Large intestine (tissue), 3 donors: ENCODE measurements around the gene SLC22A31. TPM values are rescaled to one million over a fixed set of nuclear protein-coding genes. Genes with fewer than 3 reads are reported as not detected.

Experiments used
- DNase-seq, 2 donors: peaks; one replicate each; pipeline versions ENCODE4 v3.0.0 to v3.0.0-alpha.2; 2013
- H3K27ac ChIP-seq: one replicate; pipeline ENCODE4 v1.5.1; 2013; ENCODE audit warnings: low read length
- H3K27me3 ChIP-seq: 2 replicates; pipeline ENCODE4 v1.6.1; 2013; ENCODE audit warnings: low read length; ENCODE audit not compliant: control insufficient read depth, insufficient read depth
- H3K36me3 ChIP-seq: 2 replicates; pipeline ENCODE4 v1.6.1; 2013; ENCODE audit warnings: low read length; ENCODE audit not compliant: control insufficient read depth, insufficient read depth
- H3K4me1 ChIP-seq: one replicate; pipeline ENCODE4 v1.6.1; 2013; ENCODE audit warnings: low read length; ENCODE audit not compliant: control insufficient read depth, insufficient read depth
- H3K4me3 ChIP-seq: one replicate; pipeline ENCODE4 v1.5.1; 2013; ENCODE audit warnings: low read length
- H3K9me3 ChIP-seq: one replicate; pipeline ENCODE4 v1.6.1; 2013; ENCODE audit warnings: mild to moderate bottlenecking, low read depth, low read length, moderate library complexity; ENCODE audit not compliant: control insufficient read depth
- WGBS: methylation state at CpG from one replicate; pipeline ENCODE4 v1.1.5; 2013; ENCODE audit warnings: low lambda C conversion rate; ENCODE audit not compliant: insufficient coverage; 5-methylcytosine and 5-hydroxymethylcytosine counted together
- polyA plus RNA-seq: library from polyadenylated mRNA; unstranded; fragments of 120-200 nt; gene quantifications from one replicate; pipeline ENCODE4 v1.2.1, GENCODE V29; 2013

SLC22A31 gene
- polyA plus RNA-seq, 1 donor = 8.8 TPM

DNA sequence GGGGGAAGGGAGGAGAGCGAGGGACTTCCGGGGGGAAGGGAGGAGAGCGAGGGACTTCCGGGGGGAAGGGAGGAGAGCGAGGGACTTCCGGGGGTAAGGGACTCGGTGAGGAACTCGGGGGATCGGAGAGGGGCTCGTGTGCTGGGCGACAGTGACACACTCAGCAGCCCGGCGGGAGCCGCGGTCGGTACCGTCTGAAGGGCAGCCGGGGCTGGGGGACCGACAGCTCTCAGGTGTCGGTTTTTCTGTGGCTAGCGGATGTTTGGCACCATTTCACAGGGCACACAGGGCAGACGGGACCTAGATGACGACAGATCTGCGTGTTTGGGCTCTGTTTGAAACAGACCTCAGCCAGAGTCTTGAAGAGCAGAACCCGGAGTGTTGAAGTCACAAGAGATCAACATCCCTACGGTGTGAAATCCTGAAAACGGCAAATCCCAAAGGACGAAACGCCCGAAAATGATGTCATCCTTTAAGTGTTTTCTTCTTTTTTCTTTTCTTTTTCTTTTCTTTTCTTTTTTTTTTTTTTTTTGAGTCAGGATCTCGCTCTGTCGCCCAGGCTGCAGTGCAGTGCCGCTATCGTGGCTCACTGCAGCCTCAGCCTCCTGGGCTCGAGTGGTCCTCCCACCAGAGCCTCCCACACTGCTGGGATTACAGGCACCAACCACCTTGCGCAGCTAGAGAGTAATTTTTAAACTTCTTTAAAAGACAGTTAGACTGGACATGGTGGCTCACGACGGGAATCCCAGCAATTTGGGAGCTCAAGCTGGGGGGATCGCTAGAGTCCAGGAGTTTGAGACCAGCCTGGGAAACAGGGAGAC is 41.1 kb upstream of the SLC22A31 start:
- no CpG with 5 or more reads among the region's 39 CpGs for WGBS
- DNase-seq = peak; percentile 77 to 91
- Histone ChIP-seq H3K27me3 (no peaks in the 10 kb centered on the region), H3K4me1 (peaks cover 6% of the 10 kb centered on the region), H3K9me3 (no peaks in the 10 kb centered on the region), H3K27ac (peak overlapping the region; percentile 97), H3K36me3 (no peaks in the 10 kb centered on the region), H3K4me3 (peak overlapping the region; percentile 95)

DNA sequence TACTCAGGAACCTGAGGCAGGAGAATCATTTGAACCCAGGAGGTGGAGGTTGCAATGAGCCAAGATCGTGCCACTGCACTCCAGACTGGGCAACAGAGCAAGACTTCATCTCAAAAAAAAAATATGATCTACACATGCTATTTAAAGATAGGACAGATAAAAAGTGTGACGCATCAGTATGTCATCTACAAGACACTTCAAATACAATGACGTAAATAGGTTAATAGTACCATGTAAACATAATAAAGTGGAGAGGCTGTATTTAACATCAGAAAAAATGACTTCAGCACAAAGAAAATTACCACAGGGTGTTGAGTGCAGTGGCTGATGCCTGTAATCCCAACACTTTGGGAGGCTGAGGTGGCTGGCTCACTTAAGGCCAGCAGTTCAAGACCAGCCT is 37.4 kb upstream of the SLC22A31 start:
- Histone ChIP-seq H3K4me1 (peaks cover 5% of the 10 kb centered on the region), H3K9me3 (no peaks in the 10 kb centered on the region), H3K27ac (no peak overlapping the region), H3K36me3 (peaks cover 12% of the 10 kb centered on the region), H3K27me3 (no peaks in the 10 kb centered on the region), H3K4me3 (no peak overlapping the region)
- WGBS = 100% methylated on average over 2 of the region's 3 CpGs
- no peak for DNase-seq

DNA sequence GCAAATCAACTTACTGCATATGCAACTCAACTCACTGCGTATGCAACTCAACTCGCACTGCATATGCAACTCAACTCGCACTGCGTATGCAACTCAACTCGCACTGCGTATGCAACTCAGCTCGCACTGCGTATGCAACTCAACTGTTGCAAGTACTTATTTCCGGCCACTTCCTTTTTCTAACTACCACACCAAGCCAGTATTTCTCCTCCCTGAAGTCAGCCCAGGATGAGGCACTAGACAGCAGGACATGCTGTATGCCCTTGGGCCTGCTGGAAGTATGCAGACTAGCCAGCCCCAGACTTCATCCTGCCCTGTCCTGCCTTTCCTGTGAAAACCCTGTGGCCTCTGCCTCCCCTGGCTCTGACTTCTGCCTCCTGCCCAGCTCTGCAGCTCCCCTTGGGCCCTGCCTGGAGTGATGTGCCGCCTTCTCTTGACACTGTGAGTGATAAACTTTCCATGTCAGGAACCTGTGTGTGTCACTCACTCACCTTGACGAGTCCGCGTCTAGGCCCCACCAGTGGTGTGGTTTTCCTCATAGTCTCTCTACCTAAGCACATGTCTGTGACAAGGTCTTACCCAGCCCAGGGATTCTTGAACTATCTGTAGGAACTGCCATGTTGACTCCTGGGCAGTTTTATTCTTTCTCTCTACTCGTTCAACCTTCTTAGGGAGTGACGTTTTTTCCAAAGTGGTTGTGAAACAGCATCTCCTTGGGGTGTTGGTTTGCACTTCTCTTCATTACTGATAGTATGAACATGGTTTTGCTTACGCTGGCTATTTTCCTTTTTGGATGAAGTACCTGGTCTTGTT is 33.5 kb upstream of the SLC22A31 start:
- WGBS = 100% methylated on average over 2 of the region's 16 CpGs
- H3K4me1 ChIP-seq = no peaks in the 10 kb centered on the region
- H3K27me3 ChIP-seq = no peaks in the 10 kb centered on the region
- peaks cover 42% of the 10 kb centered on the region for H3K36me3 ChIP-seq
- DNase-seq = no peak
- peaks cover 13% of the 10 kb centered on the region for H3K9me3 ChIP-seq
- H3K4me3 ChIP-seq = no peak overlapping the region
- H3K27ac ChIP-seq = no peak overlapping the region

DNA sequence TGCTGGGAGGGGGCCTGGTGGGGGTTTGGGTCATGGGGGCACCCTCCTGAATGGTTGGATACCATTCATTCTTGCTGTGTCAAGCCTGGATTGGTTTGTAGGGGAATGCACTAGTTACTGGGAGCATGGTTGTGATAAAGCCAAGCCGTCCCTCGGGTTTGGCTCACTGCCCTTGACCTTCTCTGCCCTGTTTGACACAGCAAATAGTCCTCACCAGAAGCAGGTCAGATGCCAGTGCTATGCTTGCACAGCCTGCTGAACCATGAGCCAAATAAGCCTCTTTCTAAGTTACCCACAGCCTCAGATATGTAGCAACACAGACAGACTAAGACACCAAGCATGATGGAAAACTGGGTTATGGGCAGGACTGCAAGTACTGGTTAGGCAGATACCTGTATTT is 31.8 kb upstream of the SLC22A31 start:
- no CpG with 5 or more reads among the region's 2 CpGs for WGBS
- DNase-seq = no peak
- H3K4me3 ChIP-seq = no peak overlapping the region
- peaks cover 58% of the 10 kb centered on the region for H3K36me3 ChIP-seq
- no peaks in the 10 kb centered on the region for H3K4me1 ChIP-seq
- peaks cover 23% of the 10 kb centered on the region for H3K9me3 ChIP-seq
- H3K27ac ChIP-seq = no peak overlapping the region
- no peaks in the 10 kb centered on the region for H3K27me3 ChIP-seq

DNA sequence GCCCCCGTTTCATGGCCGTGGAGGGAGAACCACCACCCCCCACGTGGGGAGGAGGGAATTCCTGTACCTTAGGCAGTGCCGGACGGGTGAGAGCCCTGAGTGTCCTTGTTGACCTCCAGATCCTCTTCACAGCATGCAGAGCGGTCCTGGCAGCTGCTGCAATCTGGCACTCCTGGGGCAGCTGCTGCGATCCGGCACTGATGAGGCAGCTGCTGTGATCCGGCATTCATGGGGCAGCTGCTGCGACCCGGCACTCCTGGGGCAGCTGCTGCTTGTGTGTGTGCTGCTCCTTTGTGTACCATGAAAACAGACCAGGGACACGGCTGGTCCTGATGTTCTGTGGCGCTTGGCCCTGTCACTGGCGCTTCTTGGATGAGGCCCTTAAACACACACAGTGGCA is 29.9 kb upstream of the SLC22A31 start:
- no CpG with 5 or more reads among the region's 14 CpGs for WGBS
- DNase-seq = no peak
- no peaks in the 10 kb centered on the region for H3K27me3 ChIP-seq
- H3K4me3 ChIP-seq = no peak overlapping the region
- H3K36me3 ChIP-seq = peaks cover 75% of the 10 kb centered on the region
- H3K27ac ChIP-seq = no peak overlapping the region
- H3K4me1 ChIP-seq = no peaks in the 10 kb centered on the region
- peaks cover 33% of the 10 kb centered on the region for H3K9me3 ChIP-seq

DNA sequence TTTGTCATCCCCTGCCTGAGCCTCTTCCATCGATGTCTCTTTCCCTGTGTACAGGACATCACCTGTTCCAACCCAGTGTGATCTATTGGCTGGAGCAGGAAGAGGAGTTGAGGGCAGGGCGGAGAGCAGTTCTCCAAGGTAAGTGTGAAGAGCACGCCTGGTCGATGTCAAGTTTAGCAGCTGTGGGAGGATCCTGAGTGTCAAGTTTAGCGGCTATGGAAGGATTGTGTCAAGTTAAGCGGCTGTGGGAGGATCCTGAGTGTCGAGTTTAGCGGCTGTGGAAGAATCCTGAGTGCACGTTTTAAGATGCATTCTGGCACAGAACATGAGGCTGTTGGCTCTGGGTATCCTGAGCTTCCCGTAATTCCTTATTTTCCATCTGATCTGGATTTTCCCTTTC is 24.3 kb upstream of the SLC22A31 start:
- Histone ChIP-seq H3K27me3 (no peaks in the 10 kb centered on the region), H3K9me3 (peaks cover 20% of the 10 kb centered on the region), H3K36me3 (peaks cover 75% of the 10 kb centered on the region), H3K4me3 (no peak overlapping the region), H3K4me1 (no peaks in the 10 kb centered on the region), H3K27ac (no peak overlapping the region)
- WGBS = no CpG with 5 or more reads among the region's 10 CpGs
- no peak for DNase-seq

DNA sequence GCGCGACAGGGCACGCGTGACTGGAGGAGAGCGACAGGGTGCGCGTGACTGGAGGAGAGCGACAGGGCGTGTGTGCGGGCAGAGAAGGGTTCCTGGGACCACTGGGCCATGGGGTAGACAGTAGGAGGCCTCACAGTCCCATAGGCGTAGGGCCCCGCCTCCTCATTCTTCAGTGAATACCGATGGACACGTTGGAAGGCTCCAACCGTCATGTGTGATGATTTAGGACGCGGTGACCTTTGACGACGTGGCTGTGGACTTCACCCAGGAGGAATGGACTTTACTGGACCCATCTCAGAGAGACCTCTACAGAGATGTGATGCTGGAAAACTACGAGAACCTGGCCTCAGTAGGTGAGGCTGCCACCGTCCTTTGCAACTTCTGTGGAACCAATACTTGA is 22.6 kb upstream of the SLC22A31 start:
- Histone ChIP-seq H3K4me3 (no peak overlapping the region), H3K36me3 (peaks cover 68% of the 10 kb centered on the region), H3K4me1 (peaks cover 3% of the 10 kb centered on the region), H3K9me3 (peaks cover 18% of the 10 kb centered on the region), H3K27ac (no peak overlapping the region), H3K27me3 (no peaks in the 10 kb centered on the region)
- DNase-seq = no peak
- no CpG with 5 or more reads among the region's 21 CpGs for WGBS

DNA sequence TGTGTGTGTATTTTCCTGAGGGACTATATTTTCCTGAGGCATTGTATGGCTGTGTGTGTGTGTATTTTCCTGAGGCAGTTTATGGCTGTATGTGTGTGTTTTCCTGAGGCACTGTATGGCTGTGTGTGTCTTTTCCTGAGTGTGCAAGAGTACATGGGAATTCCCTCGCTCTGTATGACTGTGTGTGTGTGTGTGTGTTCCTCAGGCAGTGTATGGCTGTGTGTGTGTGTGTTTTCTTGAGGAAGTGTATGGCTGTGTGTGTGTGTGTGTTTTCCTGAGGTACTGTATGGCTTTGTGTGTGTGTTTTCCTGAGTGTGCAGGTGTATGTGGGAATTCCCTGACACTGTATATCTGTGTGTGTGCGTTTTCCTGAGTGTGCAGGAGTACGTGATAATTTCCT is 21.3 kb upstream of the SLC22A31 start:
- Histone ChIP-seq H3K36me3 (peaks cover 55% of the 10 kb centered on the region), H3K9me3 (peaks cover 5% of the 10 kb centered on the region), H3K4me3 (no peak overlapping the region), H3K27ac (no peak overlapping the region), H3K4me1 (peaks cover 5% of the 10 kb centered on the region), H3K27me3 (no peaks in the 10 kb centered on the region)
- DNase-seq = no peak
- WGBS = no CpG with 5 or more reads among the region's 3 CpGs

DNA sequence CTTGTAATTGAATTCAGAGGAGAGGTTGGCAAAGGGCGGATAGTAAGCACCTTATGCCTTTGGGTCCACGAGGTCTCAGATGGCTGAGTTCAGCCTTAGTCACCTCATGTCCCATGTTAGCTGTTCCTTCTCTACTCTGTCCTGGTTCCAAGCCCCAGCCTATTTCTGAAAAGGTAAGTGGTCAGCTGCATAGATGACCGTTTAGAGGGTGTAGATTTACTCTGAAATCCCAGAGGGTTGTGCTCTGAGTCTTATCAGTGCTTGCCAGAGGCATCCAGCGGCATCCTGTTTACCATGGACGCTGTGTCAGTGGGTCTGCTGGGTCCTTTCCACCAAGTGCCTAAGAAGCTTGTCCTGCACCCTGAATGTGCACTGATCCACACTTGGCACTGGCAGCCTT is 19.0 kb upstream of the SLC22A31 start:
- H3K27me3 ChIP-seq = no peaks in the 10 kb centered on the region
- H3K4me1 ChIP-seq = peaks cover 7% of the 10 kb centered on the region
- H3K27ac ChIP-seq = no peak overlapping the region
- no peak for DNase-seq
- WGBS = no CpG with 5 or more reads among the region's 5 CpGs
- peaks cover 35% of the 10 kb centered on the region for H3K36me3 ChIP-seq
- no peaks in the 10 kb centered on the region for H3K9me3 ChIP-seq
- H3K4me3 ChIP-seq = no peak overlapping the region

DNA sequence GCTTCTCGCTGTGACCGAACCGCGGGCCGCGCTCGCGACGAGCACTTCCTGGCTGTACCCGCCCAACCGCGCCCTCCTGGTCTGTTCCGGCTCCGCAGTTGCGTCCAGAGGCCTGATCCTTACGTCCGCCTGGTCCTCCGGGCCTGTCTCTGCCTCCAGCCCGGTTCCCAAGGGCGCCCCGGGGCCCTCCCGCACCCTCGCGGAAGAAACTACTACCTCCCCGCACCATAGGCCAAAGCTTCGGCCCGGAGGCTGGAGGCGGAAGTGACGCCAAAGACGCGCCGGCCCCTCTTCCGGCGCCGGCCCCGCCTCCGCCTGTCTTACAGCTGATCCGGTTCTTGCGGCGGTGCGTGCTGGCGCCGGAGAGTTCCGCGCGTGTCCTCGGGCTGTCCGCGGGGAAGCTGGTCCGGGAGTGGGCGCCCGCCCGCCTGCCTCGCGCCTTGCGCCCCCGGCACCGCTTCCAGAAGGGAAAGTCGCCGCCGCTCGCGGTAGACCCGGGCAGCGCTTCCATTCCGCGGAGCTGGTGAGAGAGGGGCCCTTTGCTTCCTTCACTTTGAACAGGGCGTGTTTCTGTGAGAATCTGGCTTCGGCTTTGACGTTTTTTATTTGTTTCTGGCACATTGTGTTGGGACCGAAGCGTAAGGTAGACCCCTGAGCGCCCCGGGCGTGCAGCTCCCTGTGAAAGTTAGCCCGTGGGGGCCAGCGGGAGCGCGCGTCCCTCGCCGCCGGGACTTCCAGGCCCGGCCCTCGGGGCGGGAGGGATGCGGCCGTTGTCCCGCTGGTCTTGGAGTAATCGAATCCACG is 17.3 kb upstream of the SLC22A31 start, which contains the start of gene ZNF778:
ZNF778 (plus strand) TSS at position 316 of the 804 bp plus-strand sequence. CDS start 3,425 bp downstream, outside the sequence.
- Histone ChIP-seq H3K9me3 (no peaks in the 10 kb centered on the region), H3K4me3 (peak within 1 kb of the TSS; percentile 72), H3K36me3 (peaks cover 17% of the 10 kb centered on the region), H3K27ac (peak within 1 kb of the TSS; percentile 87), H3K27me3 (no peaks in the 10 kb centered on the region), H3K4me1 (peaks cover 7% of the 10 kb centered on the region)
- peak; percentile 85 to 92 for DNase-seq
- no CpG with 5 or more reads among the region's 91 CpGs for WGBS
